Measurements from ENCODE around the gene AGBL4.

Gene AGBL4

GRCh38 chr1:48552420-48552819, 1471.3 kb downstream of the AGBL4 start:
- ATAC-seq (ENCODE audit: insufficient read depth, low read depth) (no peak), DNase-seq (peak; percentile 5)

GRCh38 chr1:48548985-48549384, 1474.8 kb downstream of the AGBL4 start:
- H3K4me1 ChIP-seq (ENCODE audit: insufficient read depth, low read length), result no peaks in the 10 kb centered on the region
- no peaks in the 10 kb centered on the region for H4K20me1 ChIP-seq (ENCODE audit: insufficient read depth, low read length)
- no peaks in the 10 kb centered on the region for H3K9me3 ChIP-seq (ENCODE audit: insufficient read depth, low read length, severe bottlenecking)
- H3K27me3 ChIP-seq (ENCODE audit: insufficient read depth, low read length, poor library complexity), result peaks cover 9% of the 10 kb centered on the region
- ATAC-seq (ENCODE audit: insufficient read depth, low read depth) (no peak), DNase-seq (no peak)
- no peaks in the 10 kb centered on the region for H3K79me2 ChIP-seq (ENCODE audit: insufficient read depth, low read length)
- H3K27ac ChIP-seq (ENCODE audit: low read length), result no peak overlapping the region
- H3K9ac ChIP-seq (ENCODE audit: low read depth, low read length), result no peak overlapping the region
- H3K4me2 ChIP-seq (ENCODE audit: insufficient read depth, low read length), result no peak overlapping the region
- H3K4me3 ChIP-seq (ENCODE audit: low read depth in 1 of 2, low read length in 2 of 2), result no peak overlapping the region
- TF ChIP-seq EZH2 (IDR thresholded peaks at IDR 0.05; ENCODE audit: borderline replicate concordance, low read depth, low read length, severe bottlenecking), result no peak
- TF ChIP-seq, protein P1, sequence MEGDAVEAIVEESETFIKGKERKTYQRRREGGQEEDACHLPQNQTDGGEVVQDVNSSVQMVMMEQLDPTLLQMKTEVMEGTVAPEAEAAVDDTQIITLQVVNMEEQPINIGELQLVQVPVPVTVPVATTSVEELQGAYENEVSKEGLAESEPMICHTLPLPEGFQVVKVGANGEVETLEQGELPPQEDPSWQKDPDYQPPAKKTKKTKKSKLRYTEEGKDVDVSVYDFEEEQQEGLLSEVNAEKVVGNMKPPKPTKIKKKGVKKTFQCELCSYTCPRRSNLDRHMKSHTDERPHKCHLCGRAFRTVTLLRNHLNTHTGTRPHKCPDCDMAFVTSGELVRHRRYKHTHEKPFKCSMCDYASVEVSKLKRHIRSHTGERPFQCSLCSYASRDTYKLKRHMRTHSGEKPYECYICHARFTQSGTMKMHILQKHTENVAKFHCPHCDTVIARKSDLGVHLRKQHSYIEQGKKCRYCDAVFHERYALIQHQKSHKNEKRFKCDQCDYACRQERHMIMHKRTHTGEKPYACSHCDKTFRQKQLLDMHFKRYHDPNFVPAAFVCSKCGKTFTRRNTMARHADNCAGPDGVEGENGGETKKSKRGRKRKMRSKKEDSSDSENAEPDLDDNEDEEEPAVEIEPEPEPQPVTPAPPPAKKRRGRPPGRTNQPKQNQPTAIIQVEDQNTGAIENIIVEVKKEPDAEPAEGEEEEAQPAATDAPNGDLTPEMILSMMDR (IDR thresholded peaks at IDR 0.05; ENCODE audit: borderline replicate concordance, extremely low read depth, low read length, poor library complexity, severe bottlenecking), result no peak
- H2AFZ ChIP-seq (ENCODE audit: low read depth, low read length), result no peak overlapping the region
- no peaks in the 10 kb centered on the region for H3K36me3 ChIP-seq (ENCODE audit: insufficient read depth, low read length)

More at GRCh38 chr1:48552420-48552819, 1471.3 kb downstream of the AGBL4 start:
- peaks cover 9% of the 10 kb centered on the region for H3K27me3 ChIP-seq (ENCODE audit: insufficient read depth, low read length, poor library complexity)
- no peak overlapping the region for H2AFZ ChIP-seq (ENCODE audit: low read depth, low read length)
- H3K9me3 ChIP-seq (ENCODE audit: insufficient read depth, low read length, severe bottlenecking), result no peaks in the 10 kb centered on the region
- H3K4me1 ChIP-seq (ENCODE audit: insufficient read depth, low read length), result no peaks in the 10 kb centered on the region
- no peak overlapping the region for H3K4me3 ChIP-seq (ENCODE audit: low read depth in 1 of 2, low read length in 2 of 2)
- no peaks in the 10 kb centered on the region for H4K20me1 ChIP-seq (ENCODE audit: insufficient read depth, low read length)
- no peaks in the 10 kb centered on the region for H3K79me2 ChIP-seq (ENCODE audit: insufficient read depth, low read length)
- H3K4me2 ChIP-seq (ENCODE audit: insufficient read depth, low read length), result no peak overlapping the region
- no peak overlapping the region for H3K9ac ChIP-seq (ENCODE audit: low read depth, low read length)
- TF ChIP-seq, protein P1 (IDR thresholded peaks at IDR 0.05; ENCODE audit: borderline replicate concordance, extremely low read depth, low read length, poor library complexity, severe bottlenecking), result peak; percentile 34
- no peak for TF ChIP-seq EZH2 (IDR thresholded peaks at IDR 0.05; ENCODE audit: borderline replicate concordance, low read depth, low read length, severe bottlenecking)
- no peaks in the 10 kb centered on the region for H3K36me3 ChIP-seq (ENCODE audit: insufficient read depth, low read length)
- H3K27ac ChIP-seq (ENCODE audit: low read length), result no peak overlapping the region

DNA sequence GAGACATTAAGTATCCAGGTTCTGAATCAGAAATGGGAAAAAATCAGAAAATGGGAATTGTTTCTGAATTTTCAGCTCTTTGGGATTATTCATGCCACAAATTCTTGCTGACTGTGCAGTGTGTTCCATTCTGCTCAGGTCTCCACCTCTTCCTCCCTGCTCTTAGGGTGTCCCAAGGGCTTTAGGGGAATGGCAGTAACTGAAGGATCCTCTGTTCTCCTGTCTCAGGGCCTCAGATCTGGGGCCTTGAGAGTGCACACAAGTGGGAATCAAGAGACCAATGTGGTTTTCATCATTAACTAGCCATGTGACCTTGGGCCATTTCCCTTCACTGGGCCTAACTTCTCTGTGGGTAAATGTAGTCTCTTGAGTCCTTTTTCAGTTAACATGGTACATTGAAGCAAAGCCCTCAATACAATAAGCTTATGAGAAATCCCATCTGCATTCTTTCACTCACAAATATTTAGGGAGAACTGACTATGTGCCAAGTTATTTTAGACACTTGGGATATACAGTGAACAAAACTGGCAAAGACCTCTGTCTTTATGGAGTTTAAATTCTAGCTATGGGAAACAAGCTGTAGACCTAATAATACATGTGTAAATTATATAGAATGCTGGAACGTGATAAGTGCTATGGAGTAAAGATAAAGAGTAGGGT, 1476.1 kb downstream of the AGBL4 start:
- ATAC-seq (ENCODE audit: insufficient read depth, low read depth) (no peak), DNase-seq (no peak)
- Histone ChIP-seq H3K9me3 (ENCODE audit: insufficient read depth, low read length, severe bottlenecking) (no peaks in the 10 kb centered on the region), H3K27ac (ENCODE audit: low read length) (no peak overlapping the region), H4K20me1 (ENCODE audit: insufficient read depth, low read length) (no peaks in the 10 kb centered on the region), H3K79me2 (ENCODE audit: insufficient read depth, low read length) (no peaks in the 10 kb centered on the region), H2AFZ (ENCODE audit: low read depth, low read length) (no peak overlapping the region), H3K36me3 (ENCODE audit: insufficient read depth, low read length) (no peaks in the 10 kb centered on the region), H3K9ac (ENCODE audit: low read depth, low read length) (no peak overlapping the region), H3K27me3 (ENCODE audit: insufficient read depth, low read length, poor library complexity) (peaks cover 9% of the 10 kb centered on the region), H3K4me2 (ENCODE audit: insufficient read depth, low read length) (no peak overlapping the region), H3K4me1 (ENCODE audit: insufficient read depth, low read length) (no peaks in the 10 kb centered on the region), H3K4me3 (ENCODE audit: low read depth in 1 of 2, low read length in 2 of 2) (no peak overlapping the region)
- no peak for TF ChIP-seq EZH2 (IDR thresholded peaks at IDR 0.05; ENCODE audit: borderline replicate concordance, low read depth, low read length, severe bottlenecking)
- TF ChIP-seq, protein P1 (IDR thresholded peaks at IDR 0.05; ENCODE audit: borderline replicate concordance, extremely low read depth, low read length, poor library complexity, severe bottlenecking), result no peak
